HL-60 (cell line): ENCODE results near the gene RBPJ.

ENCODE experiments used
- DNase-seq, 2 experiments: peaks; one replicate each; pipeline ENCODE4 v3.0.0-alpha.2; 2010 to 2020; ENCODE audit warnings: low read depth in 1 of 2, low spot score in 1 of 2
- H3K27ac ChIP-seq: fragments of 250-450 bp; sonication (Bioruptor Pico); replicated peaks from 2 replicates; pipeline ENCODE4 v1.5.1; 2020; ENCODE audit warnings: mild to moderate bottlenecking, moderate library complexity
- H3K27me3 ChIP-seq: fragments of 250-450 bp; sonication (Bioruptor Pico); 2 replicates; pipeline ENCODE4 v1.5.1; 2021; ENCODE audit warnings: mild to moderate bottlenecking, moderate library complexity; ENCODE audit not compliant: insufficient read depth, poor library complexity, severe bottlenecking
- H3K4me3 ChIP-seq: replicated peaks from 2 replicates; pipeline ENCODE4 v1.5.1; 2011; ENCODE audit warnings: mild to moderate bottlenecking, control low read depth, low read length; ENCODE audit not compliant: insufficient read depth
- CTCF ChIP-seq: IDR thresholded peaks from one replicate; pipeline ENCODE4 v1.5.1; 2011; ENCODE audit warnings: low read length, control low read depth, inconsistent platforms; ENCODE audit not compliant: insufficient read depth
- GABPA ChIP-seq: IDR thresholded peaks from 2 replicates; pipeline ENCODE4 v1.6.1; 2012; ENCODE audit warnings: low read depth
- POLR2AphosphoS5 ChIP-seq: IDR thresholded peaks from 2 replicates; pipeline ENCODE4 v1.6.1; 2012; ENCODE audit warnings: low read depth
- REST ChIP-seq: IDR thresholded peaks from 2 replicates; pipeline ENCODE4 v1.6.1; 2012; ENCODE audit warnings: low read depth; ENCODE audit not compliant: insufficient replicate concordance
- SPI1 ChIP-seq: IDR thresholded peaks from 2 replicates; pipeline ENCODE4 v1.6.1; 2012; ENCODE audit warnings: low read depth, mild to moderate bottlenecking, borderline replicate concordance

RBPJ gene

GRCh38 chr4:26362745-26363439 lies 42.1 kb downstream of the RBPJ start:
- Histone ChIP-seq H3K27me3 (no peaks in the 10 kb centered on the region), H3K4me3 (no peak overlapping the region), H3K27ac (no peak overlapping the region)
- TF ChIP-seq GABPA (no peak), CTCF (no peak), POLR2AphosphoS5 (no peak), REST (no peak), SPI1 (no peak)
- no peak for DNase-seq

GRCh38 chr4:26365537-26366150 lies 44.8 kb downstream of the RBPJ start:
- H3K27ac ChIP-seq: no peak overlapping the region
- no peaks in the 10 kb centered on the region for H3K27me3 ChIP-seq
- TF ChIP-seq SPI1 (0 out of 2 replicates have a peak, but pooled peaks have one; percentile 5), CTCF (no peak), POLR2AphosphoS5 (no peak), REST (no peak), GABPA (no peak)
- DNase-seq: no peak
- no peak overlapping the region for H3K4me3 ChIP-seq

- TF ChIP-seq SPI1 (no peak), CTCF (no peak), GABPA (no peak), POLR2AphosphoS5 (no peak)
- no peaks in the 10 kb centered on the region for H3K27me3 ChIP-seq
- H3K4me3 ChIP-seq: no peak overlapping the region
- no peak overlapping the region for H3K27ac ChIP-seq
- DNase-seq: no peak
Measured at GRCh38 chr4:26367811-26368210, 47.0 kb downstream of the RBPJ start.
